Stimulated activated CD4-positive, alpha-beta T cell treated with anti-CD3 and anti-CD28 coated beads, Interleukin-15, amount 100 ng/mL, for 24 hours (primary cell): ENCODE data around the gene GRM5.
"Not testable (repeated sequence)": the region's sequence is repeated elsewhere in the genome, so short reads cannot be mapped to it uniquely, and the experiment has no call there.

ENCODE experiments used
- DNase-seq: peaks from one replicate; pipeline ENCODE4 v3.0.0-alpha.2; 2020

Gene GRM5

DNA sequence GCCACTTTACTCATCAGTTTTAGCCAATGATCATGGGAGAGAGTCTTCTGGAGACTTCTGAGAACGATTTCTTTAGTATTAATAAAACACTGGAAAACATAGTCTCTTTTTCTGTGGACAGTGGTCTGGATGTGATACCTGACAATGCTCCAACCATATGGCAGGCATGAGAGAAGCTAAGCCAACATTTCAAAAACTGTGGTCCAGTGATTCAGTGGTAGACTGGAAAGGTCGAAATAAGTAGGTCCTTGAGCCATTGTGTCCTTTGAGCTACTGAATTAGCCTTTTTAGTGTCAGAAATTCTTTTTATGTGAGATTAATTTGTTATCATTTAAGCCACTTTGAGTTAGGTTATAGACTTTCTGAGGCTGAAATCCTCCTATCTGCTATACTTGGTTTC is 530.5 kb downstream of the GRM5 start:
- no peak for DNase-seq

DNA sequence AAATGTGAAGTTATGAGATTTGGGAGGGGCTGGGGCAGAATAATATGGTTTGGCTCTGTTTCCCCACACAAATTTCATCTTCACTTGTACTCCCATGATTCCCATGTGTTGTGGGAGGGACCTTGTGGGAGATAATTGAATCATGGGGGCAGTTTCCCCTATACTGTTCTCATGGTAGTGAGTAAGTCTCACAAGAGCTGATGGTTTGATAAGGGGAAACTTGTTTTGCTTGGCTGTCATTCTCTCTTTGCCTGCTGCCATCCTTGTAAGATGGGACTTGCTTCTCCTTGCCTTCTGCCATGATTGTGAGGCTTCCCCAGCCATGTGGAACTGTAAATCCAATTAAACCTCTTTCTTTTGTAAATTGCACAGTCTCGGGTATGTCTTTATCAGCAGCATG is 531.1 kb downstream of the GRM5 start:
- DNase-seq, result not testable (repeated sequence)

DNA sequence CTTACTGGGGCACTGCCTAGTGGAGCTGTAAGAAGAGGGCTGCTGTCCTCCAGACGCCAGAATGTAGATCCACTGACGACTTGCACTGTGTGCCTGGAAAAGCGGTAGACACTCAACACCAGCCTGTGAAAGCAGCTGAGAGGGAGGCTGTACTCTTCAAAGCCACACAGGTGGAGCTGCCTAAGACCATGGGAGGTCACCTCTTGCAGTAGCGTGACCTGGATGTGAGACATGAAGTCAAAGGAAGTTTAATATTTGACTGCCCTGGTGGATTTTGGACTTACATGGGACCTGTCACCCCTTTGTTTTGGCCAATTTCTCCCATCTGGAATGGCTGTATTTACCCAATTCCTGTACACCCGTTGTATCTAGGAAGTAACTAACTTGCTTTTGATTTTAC is 531.6 kb downstream of the GRM5 start:
- DNase-seq, result no peak

- no peak for DNase-seq
Measured at GRCh38 chr11:88533001-88533400, 532.8 kb downstream of the GRM5 start.

DNA sequence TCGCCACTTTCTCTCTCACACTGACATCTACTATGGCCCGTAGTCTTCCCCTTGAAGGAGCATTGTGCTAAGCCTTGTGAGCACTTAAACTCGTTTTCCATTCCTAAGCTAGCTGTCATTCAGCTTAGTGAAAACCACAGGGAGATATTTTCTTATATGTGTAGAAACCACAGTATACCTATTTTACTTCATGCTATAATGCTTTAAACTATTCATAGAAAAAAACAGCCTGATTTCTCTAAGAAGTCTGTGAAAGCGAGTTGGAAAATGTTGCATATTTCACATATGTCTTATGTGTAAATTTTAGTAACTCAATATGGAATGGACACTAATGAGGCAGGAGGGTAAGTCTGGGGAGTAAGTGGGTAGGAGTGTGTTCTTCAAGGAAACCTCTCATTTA is 534.0 kb downstream of the GRM5 start:
- no peak for DNase-seq

DNA sequence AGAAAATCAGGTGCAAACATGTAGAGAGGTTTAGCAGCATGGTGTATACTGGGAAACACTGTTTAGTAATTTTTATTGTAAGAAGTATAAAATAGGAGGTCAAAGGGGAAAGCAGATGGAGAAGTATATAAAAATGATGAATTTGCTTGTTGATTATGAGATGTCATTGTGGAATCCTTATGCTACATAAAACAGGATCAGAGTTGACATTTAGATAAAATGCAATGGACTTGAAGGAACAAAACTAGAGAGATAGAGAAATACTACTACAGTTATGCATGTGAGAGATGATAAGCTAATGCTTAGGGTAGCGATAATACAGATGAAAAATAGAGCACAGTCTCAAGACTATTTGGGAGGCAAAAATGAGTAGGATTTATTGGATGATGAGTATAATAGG is 536.4 kb downstream of the GRM5 start:
- DNase-seq, result no peak

- no peak for DNase-seq
Measured at GRCh38 chr11:88523386-88524071, 542.3 kb downstream of the GRM5 start.

- no peak for DNase-seq
Measured at GRCh38 chr11:88522624-88523385, 543.0 kb downstream of the GRM5 start.

DNA sequence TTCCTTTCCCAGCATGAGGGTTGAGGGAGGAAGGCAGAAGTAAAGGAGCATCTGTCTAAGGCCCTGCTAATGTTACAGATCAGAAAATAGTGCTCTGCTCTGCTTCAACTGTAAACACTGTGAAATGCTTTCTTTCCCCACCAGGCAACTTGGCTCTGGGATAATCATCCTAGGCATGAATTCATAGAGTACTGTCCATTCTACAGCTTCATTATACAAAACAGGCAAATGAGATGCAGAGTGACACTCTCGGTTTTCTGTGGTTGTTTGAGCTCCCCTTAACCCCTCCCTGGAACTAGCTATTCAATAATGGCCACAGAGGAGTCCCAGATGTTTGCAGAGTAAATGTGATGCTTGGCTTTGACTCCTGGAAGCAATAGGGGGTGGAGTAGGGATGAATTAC is 544.0 kb downstream of the GRM5 start:
- DNase-seq, result no peak

DNA sequence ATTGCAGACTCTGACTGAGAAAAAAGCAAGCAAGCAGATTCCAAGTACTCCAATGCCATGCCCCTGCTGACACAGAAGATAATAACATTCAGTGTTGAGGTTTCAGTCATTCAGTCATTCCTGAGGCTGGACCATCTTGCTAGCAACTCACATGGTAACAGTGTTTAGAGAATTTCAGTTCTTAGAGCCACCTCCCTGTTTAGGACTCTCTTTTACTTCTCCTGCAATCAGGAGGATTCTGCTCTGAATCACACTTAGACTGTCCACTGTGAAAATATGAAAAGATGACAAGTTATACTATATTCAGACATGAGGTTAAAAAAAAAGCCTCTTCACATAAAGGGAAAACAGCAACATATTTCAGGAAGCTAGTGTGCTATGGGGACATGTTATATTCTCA is 544.4 kb downstream of the GRM5 start:
- DNase-seq, result no peak

DNA sequence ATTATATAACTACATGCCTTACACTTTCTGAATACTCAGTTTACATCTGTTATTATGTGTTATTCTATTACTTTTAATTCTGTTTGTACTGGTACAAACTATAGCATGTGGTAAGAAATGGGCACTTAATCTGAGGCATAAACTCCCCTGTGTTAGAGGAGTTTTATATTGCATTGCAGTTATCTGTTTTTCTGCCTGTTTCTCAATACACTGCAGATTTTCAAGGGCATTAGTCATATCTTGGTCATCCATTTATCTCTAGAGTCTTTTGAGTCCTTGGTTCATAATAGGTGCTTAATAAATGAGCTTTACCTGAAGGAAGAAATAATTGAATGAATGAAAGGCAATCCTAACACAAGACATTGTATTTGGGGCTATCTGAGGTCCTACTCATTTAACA is 545.4 kb downstream of the GRM5 start:
- no peak for DNase-seq

DNA sequence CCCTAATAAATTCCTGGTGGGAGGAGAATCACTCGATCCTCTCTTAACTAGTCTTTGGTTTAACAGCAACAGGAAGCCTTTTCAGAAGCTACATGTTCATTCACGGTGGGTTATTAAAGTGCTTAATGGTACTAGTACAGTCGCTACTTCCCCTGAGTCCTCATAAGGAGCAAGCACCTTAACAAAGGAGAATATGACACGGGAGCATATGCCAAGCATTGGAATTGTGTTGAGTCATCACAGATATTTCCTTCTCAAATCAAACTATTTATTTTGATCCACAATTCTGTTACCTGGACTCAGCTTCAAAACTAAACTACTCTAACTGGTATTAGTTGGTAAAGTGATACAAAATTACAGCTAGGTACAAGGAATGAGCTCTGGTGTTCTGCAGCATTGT is 550.8 kb downstream of the GRM5 start:
- DNase-seq, result no peak

- DNase-seq, result no peak
Measured at GRCh38 chr11:88511006-88511405, 554.8 kb downstream of the GRM5 start.

DNA sequence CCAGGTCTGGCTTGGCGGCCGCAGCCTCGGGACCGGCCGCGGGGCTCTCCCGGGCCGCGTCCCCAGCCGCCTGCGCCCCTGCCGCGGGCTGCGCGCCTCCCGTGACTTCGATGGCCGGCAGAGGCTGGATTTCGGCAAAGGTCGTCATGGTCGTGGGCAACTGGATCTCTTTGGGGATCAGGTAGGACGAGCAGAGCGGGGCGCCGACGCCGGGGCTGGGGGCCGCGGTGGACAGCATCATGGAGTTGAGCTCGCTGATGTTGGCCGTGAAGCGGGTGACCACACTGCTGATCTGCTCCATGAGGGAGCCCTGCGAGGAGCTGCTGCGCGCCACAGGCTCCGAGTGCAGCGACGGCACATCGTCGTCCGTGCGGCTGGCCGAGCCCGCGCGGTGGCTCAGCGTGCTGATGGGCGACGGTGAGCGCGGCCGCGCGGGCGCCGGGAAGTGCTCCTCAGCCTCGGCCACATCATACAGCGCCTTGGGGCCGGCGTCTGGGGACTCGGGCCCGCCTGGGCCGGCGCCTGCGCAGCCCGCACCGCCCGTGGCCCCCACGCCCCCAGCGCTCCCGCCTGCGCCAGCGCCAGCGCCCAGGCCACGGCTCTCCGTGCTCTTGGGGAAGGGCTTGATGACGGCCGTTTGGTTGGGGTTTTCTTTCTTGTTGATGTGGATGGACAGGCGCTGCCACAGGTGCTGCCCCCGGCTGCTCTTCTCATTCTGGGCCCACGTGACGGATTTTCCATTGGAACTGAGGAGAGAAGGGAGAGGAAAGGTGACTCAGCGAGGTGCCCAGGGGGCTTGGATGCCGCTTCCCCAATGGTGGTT is 556.8 kb downstream of the GRM5 start:
- DNase-seq, result peak; percentile 53

- no peak for DNase-seq
Measured at GRCh38 chr11:88508418-88508758, 557.4 kb downstream of the GRM5 start.

GRCh38 chr11:88507771-88508417 is 557.9 kb downstream of the GRM5 start:
- no peak for DNase-seq

DNA sequence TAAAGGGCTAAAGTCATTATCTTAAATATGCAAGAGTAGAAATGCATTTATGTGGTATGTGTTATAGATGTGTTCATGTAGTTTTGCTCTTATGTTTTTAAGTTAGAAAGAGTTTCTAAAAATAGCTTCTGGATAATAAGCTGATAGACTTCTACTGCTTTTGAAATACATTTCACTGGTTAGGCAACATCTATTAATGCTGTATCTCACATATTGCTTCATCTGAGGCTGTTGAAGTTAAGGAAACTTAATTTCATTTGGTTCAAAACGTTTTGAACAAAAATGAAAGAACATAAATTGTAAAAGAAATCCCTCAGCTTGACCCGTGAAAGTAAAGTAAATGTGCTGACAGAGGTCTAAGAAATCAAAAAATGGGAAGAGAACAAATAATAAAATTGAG is 564.2 kb downstream of the GRM5 start:
- no peak for DNase-seq

GRCh38 chr11:88495836-88496235 is 569.9 kb downstream of the GRM5 start:
- DNase-seq, result no peak

DNA sequence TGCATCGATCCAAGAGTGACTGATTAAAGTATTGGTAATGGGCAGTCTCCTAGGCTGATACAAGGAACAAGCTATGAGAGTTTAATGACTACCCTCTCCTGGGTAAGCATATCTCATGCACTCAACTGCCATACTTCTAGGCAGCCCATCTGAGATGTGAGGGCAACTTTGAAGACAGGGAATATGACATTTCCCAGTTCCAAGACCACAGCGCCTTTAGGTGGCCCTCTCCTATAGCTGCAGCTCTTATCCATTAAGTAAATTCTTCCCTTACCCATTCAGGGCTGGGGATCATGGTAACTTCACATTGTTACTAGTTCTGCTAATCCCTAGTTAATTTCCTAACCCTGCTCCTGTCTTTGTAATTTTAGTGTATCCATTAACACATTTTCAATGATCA is 570.9 kb downstream of the GRM5 start:
- no peak for DNase-seq

DNA sequence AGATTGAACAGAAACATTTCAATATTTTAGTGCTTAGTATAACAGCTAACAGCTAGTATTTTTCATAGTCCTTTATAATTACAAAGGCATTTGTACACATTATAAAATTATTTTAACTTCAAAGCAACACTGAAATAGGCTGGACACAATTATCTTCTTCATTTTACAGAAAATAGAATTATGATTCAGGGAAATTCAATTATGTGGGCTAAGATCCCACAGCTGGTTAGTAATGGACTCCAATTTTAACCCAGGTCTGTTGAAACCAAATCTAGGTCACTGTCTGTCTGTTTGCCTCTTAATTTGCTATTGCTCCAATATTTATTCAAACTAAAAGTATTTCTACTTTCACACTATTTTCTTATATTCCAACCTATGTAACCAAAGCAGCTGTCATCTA is 574.1 kb downstream of the GRM5 start:
- DNase-seq, result no peak

DNA sequence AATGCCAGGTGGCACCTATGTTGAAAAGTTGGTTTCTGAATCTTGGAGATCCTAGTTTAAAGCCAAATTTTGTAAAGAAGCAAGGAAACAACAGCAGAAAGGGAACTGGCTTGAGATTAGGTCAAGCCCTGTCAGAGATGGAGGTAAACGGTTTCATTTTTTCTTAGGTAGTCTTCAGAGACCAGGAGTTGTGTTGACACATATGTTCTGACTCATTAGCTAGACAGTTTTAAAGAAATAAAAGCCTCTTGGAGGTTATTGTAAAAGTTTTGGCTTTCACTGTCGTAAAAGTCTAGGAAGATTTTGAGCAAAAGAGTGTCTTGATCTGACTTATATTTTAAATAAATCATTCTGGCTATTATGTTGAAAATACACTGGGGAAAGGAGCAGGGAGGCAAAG is 576.8 kb downstream of the GRM5 start:
- no peak for DNase-seq

GRCh38 chr11:88487646-88488045 is 578.1 kb downstream of the GRM5 start:
- DNase-seq, result no peak

DNA sequence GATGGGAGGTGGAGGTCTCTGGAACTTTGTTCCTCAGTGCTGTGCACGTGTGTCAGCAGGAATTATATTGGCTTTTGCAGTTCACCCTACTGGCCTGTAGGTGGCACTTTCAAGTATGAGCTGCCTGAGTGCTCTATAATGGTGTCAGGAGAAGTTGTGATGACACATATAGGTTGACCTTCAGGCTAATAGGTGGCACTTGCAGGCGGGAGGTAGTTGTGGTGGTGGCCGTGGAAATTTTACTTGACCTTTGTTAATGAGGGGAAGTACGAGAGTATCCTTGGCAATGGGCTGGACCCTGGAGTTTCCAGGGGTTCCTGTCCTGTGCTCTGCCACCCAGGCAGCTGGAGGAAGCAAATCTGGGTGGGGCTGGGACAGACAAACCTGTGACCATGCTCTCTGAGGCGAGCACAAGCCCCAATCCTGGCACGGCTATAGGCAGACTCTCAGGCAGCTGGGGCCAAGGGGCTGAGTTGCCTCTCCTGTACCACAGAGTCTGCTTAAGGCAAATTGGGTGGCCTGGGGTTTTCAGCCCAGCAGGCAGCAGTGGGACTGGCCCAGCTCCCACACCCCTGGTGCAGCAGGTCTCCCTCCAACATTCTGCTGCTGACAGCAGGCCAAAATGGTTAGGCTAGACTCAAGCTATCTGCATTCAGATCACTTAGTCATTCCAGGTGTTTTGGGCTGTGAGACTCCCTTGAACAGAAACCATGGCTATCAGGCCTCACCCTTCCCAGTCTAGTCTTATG is 580.7 kb downstream of the GRM5 start:
- DNase-seq, result peak; percentile 42
